GM21786 (cell line): Measurements from ENCODE around the gene INCENP.
"Not testable (repeated sequence)": the region's sequence is repeated elsewhere in the genome, so short reads cannot be mapped to it uniquely, and the experiment has no call there.

Source experiments
- ATAC-seq: cut with Tn5 transposase; IDR thresholded peaks from one replicate; pipeline ENCODE4 v1.9.1; 2021; ENCODE audit not compliant: unreplicated experiment

INCENP gene

GRCh38 chr11:62169448-62169847, 45.6 kb downstream of the INCENP start:
- ATAC-seq = no peak

GRCh38 chr11:62169935-62170334, 46.1 kb downstream of the INCENP start:
- no peak for ATAC-seq

- ATAC-seq = no peak
Observed at GRCh38 chr11:62171261-62171723, 47.5 kb downstream of the INCENP start.

- no peak for ATAC-seq
Observed at GRCh38 chr11:62172294-62172693, 48.5 kb downstream of the INCENP start.

- no peak for ATAC-seq
Observed at GRCh38 chr11:62176766-62177165, 53.0 kb downstream of the INCENP start.

- no peak for ATAC-seq
Observed at GRCh38 chr11:62179995-62180394, 56.2 kb downstream of the INCENP start.

- ATAC-seq = no peak
Observed at GRCh38 chr11:62181097-62181496, 57.3 kb downstream of the INCENP start.

GRCh38 chr11:62182147-62182891, 58.5 kb downstream of the INCENP start:
- ATAC-seq = no peak

GRCh38 chr11:62186195-62186594, 62.4 kb downstream of the INCENP start:
- no peak for ATAC-seq

GRCh38 chr11:62190011-62190410, 66.2 kb downstream of the INCENP start, which contains the start of gene SCGB1D1:
Gene SCGB1D1, plus strand, starts transcription at chr11:62190216. Its CDS starts 69 bp downstream, at chr11:62190285.
- no peak for ATAC-seq

GRCh38 chr11:62193952-62194351, 70.1 kb downstream of the INCENP start:
- ATAC-seq = no peak

GRCh38 chr11:62195010-62195409, 71.2 kb downstream of the INCENP start:
- ATAC-seq = not testable (repeated sequence)

- no peak for ATAC-seq
Observed at GRCh38 chr11:62195945-62196344, 72.1 kb downstream of the INCENP start.

- ATAC-seq = not testable (repeated sequence)
Observed at GRCh38 chr11:62197400-62197799, 73.6 kb downstream of the INCENP start.

GRCh38 chr11:62201376-62201775, 77.6 kb downstream of the INCENP start:
- no peak for ATAC-seq
